SIG-M5 treated with dmso at 0.1 percent for 504 hours (cell line): ENCODE data around the gene PIP4K2C.
A peak's percentile ranks its signal among the peaks of the same experiment; 100 is the strongest.

Experiments used
- DNase-seq: peaks from one replicate; lab custom pipeline; 2025; ENCODE audit not compliant: unreplicated experiment; lab: John Stamatoyannopoulos, UW

The PIP4K2C gene

DNA sequence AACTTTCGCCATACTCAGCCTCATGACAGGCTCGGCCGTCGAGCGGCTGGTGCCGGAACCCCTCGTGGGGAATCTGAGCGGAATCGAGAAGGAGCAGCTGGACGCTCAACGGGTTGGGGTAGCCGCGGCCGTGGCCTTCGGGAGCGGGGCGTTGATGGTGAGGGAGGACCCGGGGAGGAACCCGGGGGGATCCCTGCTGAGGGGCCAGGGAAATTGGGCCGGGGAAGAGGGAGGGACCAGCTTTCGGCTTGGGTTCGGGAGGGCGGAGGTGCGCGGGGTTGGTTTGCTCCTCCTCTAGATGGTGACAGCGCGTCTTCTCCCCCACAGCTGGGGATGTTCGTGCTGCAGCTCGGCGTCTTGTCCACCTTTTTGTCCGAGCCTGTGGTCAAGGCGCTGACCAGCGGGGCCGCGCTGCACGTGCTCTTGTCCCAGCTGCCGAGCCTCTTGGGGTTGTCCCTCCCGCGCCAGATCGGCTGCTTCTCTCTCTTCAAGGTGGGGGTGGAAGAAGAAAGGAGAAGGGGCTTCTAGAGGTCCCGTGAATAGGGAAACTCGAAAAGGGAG lies 30.0 kb downstream of the PIP4K2C start:
- peak; percentile 18 for DNase-seq

DNA sequence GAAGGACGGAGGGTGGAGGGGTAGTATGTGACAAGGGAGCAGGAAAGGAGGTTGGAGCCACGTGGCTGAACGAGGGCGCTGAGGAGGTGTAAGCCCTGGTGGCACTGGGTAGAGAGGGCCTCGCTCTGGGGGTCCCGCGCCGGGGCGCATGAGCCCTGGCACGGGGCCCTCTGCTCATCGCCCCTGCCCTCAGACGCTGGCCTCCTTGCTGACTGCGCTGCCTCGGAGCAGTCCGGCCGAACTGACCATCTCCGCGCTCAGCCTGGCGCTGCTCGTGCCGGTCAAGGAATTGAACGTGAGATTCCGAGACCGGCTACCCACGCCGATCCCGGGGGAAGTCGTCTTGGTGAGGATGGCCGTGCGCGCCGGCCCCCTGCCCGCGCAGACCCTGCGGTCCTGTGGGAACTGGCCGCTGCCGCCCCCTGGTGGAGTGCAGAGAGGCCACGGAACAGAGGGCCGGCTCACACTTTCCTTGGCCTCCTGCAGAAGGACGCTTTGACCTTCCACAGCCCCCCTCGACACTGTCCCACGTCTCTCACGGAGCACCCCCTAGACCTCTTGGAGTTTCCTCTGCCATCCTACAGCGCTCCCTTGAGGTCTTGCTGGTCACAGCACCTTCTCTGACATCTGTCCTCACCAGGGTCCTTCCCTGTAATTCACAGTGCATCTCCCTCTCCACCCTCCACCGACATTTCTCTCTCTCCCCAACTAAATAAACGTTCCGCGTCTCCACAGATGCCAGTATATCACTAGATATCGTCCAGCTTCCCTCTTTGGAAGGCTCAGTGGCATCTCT lies 30.7 kb downstream of the PIP4K2C start:
- DNase-seq = peak; percentile 48

DNA sequence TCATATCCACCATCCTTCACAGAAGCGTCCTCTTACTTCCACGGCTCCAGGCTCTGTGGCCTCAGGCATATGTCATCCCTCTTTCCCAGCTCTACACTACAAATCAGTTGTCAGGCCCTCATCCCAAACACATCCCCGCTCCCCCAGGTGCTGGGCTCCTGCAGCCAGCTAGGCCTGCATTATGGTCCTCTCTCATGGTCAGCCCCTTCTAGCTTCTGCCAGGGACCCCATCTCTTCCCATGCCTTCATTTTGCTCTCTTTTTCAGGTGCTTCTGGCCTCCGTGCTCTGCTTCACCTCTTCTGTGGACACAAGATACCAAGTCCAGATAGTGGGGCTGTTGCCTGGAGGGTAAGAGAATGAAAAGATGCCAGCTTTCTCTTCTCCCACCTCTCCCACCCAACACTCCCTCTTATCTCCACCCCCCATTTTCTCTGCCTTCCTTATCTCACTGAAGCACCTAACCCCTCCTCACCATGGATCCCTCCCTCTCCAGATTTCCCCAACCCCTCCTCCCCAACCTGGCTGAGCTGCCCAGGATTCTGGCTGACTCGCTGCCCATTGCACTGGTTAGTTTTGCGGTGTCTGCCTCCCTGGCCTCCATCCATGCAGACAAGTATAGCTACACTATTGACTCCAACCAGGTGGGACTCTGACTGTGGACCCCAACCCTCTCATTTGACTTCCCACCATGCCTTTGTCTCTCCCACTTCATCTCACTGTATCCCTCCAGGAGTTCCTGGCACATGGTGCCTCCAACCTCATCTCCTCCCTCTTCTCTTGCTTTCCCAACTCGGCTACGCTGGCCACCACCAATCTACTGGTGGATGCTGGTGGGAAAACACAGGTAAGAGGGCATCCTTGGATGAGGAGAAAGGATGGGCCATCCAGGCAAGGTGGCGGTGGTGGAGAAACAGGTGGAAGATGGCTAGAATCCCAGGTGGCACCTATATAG lies 31.6 kb downstream of the PIP4K2C start:
- DNase-seq = no peak

DNA sequence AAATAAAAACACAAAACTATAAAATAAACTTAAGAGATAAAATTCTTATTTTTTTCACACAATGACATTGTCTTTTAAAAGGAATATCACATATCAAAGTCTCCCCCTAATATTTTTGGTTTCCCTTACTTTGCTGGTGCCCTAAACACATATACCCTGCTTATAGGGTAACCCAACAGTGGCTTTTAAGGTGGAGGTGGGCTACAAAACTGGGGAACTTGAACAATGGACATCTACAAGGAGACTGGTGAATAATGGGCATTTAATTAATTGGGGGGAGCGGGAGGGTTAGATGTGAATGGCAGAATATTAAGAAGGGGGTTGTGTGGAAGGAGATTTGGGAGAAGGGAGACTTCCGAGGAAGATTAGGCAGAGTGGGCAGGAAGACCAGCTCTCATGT lies 32.4 kb downstream of the PIP4K2C start:
- no peak for DNase-seq

DNA sequence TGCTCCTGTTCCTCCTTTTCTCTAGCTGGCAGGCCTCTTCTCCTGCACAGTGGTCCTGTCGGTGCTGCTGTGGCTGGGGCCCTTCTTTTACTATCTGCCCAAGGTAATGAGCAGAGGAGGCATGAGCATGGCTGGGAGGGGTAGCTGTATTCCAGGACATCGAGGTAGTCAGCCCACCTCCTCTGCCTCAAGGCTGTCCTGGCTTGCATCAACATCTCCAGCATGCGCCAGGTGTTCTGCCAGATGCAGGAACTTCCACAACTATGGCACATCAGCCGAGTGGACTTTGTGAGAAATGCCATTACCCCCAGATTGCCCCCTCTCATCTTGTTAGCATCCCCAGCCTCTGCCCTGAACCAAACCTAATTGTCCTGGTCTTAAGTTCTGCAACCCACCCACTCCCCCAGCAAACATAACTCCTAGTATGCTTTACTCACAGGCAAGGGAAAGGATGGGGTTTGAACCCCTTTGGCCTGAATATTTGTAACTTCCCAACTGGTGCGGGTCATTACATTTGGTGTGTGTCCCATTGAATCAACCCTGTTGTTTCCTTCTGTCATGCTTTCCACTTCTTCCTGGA lies 32.9 kb downstream of the PIP4K2C start:
- no peak for DNase-seq

DNA sequence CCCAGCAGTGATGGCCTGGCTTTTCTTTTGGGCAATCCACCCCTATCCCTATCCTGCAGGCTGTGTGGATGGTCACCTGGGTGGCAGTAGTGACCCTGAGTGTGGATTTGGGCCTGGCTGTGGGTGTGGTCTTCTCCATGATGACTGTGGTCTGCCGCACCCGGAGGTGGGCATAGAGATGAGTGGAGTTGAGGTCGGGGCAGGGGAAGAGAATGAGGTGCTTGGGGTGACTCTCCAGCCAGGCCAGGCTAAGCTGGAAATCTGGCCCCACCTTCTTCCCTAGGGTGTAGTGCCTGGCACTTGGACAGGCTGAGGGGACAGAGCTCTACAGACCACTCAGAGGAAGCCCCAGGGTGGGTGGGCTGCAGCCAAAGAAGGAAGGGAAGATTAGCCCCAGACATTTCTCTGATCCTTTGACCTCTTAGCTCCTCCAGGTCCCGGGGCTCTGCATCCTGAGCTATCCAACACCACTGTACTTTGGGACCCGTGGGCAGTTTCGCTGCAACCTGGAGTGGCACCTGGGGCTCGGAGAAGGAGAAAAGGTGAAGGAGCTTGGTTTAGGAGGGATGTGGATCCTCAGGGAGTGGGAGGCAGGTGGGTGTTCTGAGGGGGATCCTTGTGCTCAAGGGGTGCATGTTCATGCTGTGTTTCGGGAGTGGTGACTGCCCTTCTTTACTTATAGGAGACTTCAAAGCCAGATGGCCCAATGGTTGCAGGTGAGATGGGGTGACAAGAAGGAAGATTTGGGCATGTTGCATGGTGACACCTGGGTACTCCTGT lies 33.6 kb downstream of the PIP4K2C start:
- DNase-seq = no peak

GRCh38 chr12:57625261-57626032 lies 34.5 kb downstream of the PIP4K2C start:
- DNase-seq = no peak

- DNase-seq = no peak
Measured at GRCh38 chr12:57626111-57626920, 35.3 kb downstream of the PIP4K2C start.

- DNase-seq = no peak
Measured at GRCh38 chr12:57626921-57627445, 36.0 kb downstream of the PIP4K2C start.

DNA sequence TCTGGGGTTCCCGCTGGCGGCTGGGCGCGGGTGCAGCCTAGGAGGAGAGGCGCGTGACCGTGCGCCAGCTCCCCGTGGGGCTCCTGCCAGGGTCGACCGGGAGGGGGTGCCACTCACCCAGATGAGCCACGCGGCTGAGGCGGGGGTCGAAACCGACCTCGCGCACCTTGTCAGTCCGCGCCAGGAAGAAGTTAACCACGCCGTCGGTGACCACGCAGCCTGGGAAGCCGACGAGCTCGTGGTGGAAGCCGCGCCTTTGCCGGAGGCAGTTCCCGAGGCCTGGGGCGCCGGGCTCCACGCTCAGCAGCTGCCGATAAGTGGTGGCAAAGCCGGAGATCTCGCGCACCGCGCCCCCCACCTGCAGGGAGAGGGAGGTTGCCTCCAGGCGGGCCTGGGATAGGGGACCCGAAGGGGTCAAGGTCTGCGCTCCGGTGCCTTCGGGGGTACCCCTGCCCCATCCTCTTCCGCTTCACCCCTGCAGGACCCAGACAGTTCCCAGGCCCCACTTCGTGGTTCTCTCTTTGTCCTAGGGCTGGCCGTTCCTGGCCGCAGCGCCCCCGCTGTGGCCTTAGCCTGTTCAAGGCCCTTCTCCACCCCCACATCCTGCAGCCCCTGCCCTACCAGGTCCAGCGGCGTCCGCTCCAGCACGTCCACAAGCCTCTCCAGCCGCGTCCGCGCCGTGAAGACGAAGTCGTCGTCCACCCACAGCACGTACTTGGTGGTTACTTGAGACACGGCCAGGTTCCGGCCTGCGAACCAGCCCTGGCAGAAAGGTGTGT lies 36.7 kb downstream of the PIP4K2C start:
- DNase-seq = no peak

DNA sequence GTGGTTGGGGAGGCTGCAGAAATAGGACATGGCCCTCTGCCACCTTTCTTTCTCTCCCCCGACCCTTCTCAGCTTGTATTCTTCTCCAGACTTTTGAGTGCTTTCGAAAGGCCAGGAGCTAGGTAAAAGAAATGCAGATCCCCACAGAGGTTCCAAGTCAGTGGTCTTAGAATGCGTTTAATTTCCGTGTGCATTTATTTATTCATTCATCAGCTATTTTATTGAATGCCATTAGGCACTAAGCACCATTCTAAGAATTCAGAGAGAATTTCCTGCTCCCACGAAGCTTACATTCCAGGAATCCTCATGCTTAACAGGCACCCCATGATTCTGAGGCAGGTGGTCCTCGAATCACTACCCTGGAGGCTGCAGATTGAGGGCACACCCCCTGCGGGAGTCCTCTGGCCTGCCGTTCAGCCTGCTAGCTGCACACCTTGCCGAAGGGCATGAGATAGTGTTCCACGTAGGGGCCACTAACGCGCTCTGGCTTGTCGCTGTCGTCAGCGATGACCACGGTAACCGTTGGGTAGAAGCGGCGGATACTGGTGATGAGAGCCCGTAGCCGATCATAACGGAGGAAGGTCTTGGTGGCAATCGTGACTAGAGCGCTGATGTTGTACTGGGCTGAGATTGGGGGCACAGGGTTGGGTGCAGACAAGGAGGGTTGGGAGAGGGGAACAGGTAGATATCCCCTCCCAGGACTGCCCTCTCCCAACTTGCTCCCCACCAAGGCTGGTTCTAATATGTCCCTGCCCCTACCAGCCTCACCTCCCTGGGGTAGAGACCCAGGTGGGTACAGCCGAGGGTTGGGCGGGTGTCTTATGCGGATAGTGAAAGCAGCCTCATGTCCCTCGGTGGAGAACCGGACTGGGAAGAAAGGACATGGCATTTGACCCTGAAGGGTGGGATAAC lies 37.5 kb downstream of the PIP4K2C start:
- no peak for DNase-seq

GRCh38 chr12:57629897-57630471 lies 39.0 kb downstream of the PIP4K2C start:
- DNase-seq = no peak

GRCh38 chr12:57630891-57631433 lies 40.0 kb downstream of the PIP4K2C start:
- DNase-seq = no peak

- DNase-seq = no peak
Measured at GRCh38 chr12:57631566-57632072, 40.6 kb downstream of the PIP4K2C start.

DNA sequence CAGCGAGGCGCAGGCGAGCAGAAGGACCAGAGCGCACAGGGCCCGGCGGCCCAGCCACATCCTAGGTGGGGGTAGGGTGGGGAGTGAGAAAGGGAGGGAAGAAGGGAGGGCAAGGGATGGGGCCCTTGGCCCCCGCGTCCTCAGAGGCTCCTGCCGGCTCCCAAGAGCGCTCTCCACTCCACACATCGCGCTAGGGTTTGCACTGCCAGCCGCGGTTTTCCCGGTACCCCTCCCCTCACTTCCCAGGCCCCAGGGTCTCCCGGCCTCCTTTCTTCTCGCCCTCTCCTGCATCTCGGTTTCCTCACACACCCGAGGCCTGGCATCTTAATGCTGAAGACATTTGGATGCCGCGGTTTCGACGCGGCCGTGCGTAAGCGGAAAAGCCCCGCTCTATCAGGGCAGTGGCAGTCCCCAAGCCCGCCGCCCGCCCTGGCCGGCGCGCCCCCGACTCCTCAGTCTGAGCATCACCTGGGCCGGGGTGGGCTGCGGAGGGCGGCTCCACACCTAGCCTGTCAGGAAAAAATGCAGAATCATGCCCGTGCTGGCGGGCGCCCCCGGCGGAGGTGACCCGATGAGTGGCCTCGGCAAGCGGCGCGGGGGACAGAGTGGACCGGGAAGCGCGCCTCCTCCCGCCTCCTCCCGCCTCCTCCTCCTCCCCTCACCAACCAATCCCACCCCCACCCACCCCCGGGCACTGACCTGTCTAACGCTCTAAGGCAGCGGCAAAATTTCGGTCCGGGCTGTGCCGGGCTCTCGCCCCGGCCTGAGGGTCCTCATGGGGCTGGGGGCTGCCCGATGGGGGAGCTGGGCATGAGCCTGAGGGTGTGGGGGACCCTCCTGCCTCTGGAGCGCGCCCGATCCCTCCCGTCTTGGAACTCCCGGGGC lies 41.3 kb downstream of the PIP4K2C start:
- no peak for DNase-seq
